ENCODE results near the gene LRRC8B.

The LRRC8B gene

GRCh38 chr1:89633800-89634625 lies 109.4 kb downstream of the LRRC8B start:
- Histone ChIP-seq H3K79me2 (ENCODE audit: insufficient read depth, low read length) (peaks cover 64% of the 10 kb centered on the region), H3K9ac (ENCODE audit: low read depth, low read length, poor library complexity, severe bottlenecking) (peak overlapping the region; percentile 78), H3K27me3 (ENCODE audit: insufficient read depth, low read length, poor library complexity, severe bottlenecking) (no peaks in the 10 kb centered on the region)

GRCh38 chr1:89635825-89636815 lies 111.5 kb downstream of the LRRC8B start:
- peak overlapping the region; percentile 78 for H3K9ac ChIP-seq (ENCODE audit: low read depth, low read length, poor library complexity, severe bottlenecking)
- no peaks in the 10 kb centered on the region for H3K9me3 ChIP-seq (ENCODE audit: insufficient read depth, low read depth, low read length)
- no peaks in the 10 kb centered on the region for H3K9me2 ChIP-seq (replicated peaks; ENCODE audit: low read depth, low read length)
- no peaks in the 10 kb centered on the region for H3F3A ChIP-seq (ENCODE audit: low read depth)
- H3K4me2 ChIP-seq (ENCODE audit: low read depth, low read length, poor library complexity, severe bottlenecking), result peak overlapping the region; percentile 84
- H3K4me3 ChIP-seq (ENCODE audit: low read length, poor library complexity, severe bottlenecking), result peak overlapping the region; percentile 87
- TF ChIP-seq EZH2phosphoT487 (IDR thresholded peaks at IDR 0.05; ENCODE audit: borderline replicate concordance) (no peak), CTCF (conservative IDR thresholded peaks at IDR 0.05; ENCODE audit: low read length) (no peak)
- H2AFZ ChIP-seq (ENCODE audit: low read length), result no peak overlapping the region
- H3K79me2 ChIP-seq (ENCODE audit: insufficient read depth, low read length), result peaks cover 85% of the 10 kb centered on the region
- H3K27me3 ChIP-seq (ENCODE audit: insufficient read depth, low read length, poor library complexity, severe bottlenecking), result no peaks in the 10 kb centered on the region
- H3K4me1 ChIP-seq (ENCODE audit: insufficient read depth, low read length, poor library complexity, severe bottlenecking), result peaks cover 61% of the 10 kb centered on the region
- H3K36me3 ChIP-seq (ENCODE audit: insufficient read depth, low read length), result no peaks in the 10 kb centered on the region
- peaks cover 39% of the 10 kb centered on the region for H4K20me1 ChIP-seq (ENCODE audit: insufficient read depth, low read length, poor library complexity, severe bottlenecking)

More at GRCh38 chr1:89633800-89634625, 109.4 kb downstream of the LRRC8B start:
- TF ChIP-seq EZH2phosphoT487 (IDR thresholded peaks at IDR 0.05; ENCODE audit: borderline replicate concordance), result no peak
- no peak for TF ChIP-seq CTCF (conservative IDR thresholded peaks at IDR 0.05; ENCODE audit: low read length)
- Histone ChIP-seq H3F3A (ENCODE audit: low read depth) (no peaks in the 10 kb centered on the region), H4K20me1 (ENCODE audit: insufficient read depth, low read length, poor library complexity, severe bottlenecking) (peaks cover 39% of the 10 kb centered on the region), H3K9me2 (replicated peaks; ENCODE audit: low read depth, low read length) (no peaks in the 10 kb centered on the region), H3K4me3 (ENCODE audit: low read length, poor library complexity, severe bottlenecking) (peak overlapping the region; percentile 87), H3K4me2 (ENCODE audit: low read depth, low read length, poor library complexity, severe bottlenecking) (peak overlapping the region; percentile 84), H2AFZ (ENCODE audit: low read length) (peak overlapping the region; percentile 81), H3K9me3 (ENCODE audit: insufficient read depth, low read depth, low read length) (no peaks in the 10 kb centered on the region), H3K4me1 (ENCODE audit: insufficient read depth, low read length, poor library complexity, severe bottlenecking) (peaks cover 69% of the 10 kb centered on the region), H3K36me3 (ENCODE audit: insufficient read depth, low read length) (no peaks in the 10 kb centered on the region)

GRCh38 chr1:89637496-89637895 lies 112.9 kb downstream of the LRRC8B start:
- Histone ChIP-seq H3K4me3 (ENCODE audit: low read length, poor library complexity, severe bottlenecking) (peak overlapping the region; percentile 87), H3K4me2 (ENCODE audit: low read depth, low read length, poor library complexity, severe bottlenecking) (peak overlapping the region; percentile 84), H3K4me1 (ENCODE audit: insufficient read depth, low read length, poor library complexity, severe bottlenecking) (peaks cover 60% of the 10 kb centered on the region), H3K9ac (ENCODE audit: low read depth, low read length, poor library complexity, severe bottlenecking) (peak overlapping the region; percentile 28), H3F3A (ENCODE audit: low read depth) (no peaks in the 10 kb centered on the region), H3K9me2 (replicated peaks; ENCODE audit: low read depth, low read length) (no peaks in the 10 kb centered on the region), H4K20me1 (ENCODE audit: insufficient read depth, low read length, poor library complexity, severe bottlenecking) (peaks cover 39% of the 10 kb centered on the region), H2AFZ (ENCODE audit: low read length) (no peak overlapping the region), H3K79me2 (ENCODE audit: insufficient read depth, low read length) (peaks cover 91% of the 10 kb centered on the region), H3K9me3 (ENCODE audit: insufficient read depth, low read depth, low read length) (no peaks in the 10 kb centered on the region), H3K27me3 (ENCODE audit: insufficient read depth, low read length, poor library complexity, severe bottlenecking) (no peaks in the 10 kb centered on the region), H3K36me3 (ENCODE audit: insufficient read depth, low read length) (no peaks in the 10 kb centered on the region)
- TF ChIP-seq CTCF (conservative IDR thresholded peaks at IDR 0.05; ENCODE audit: low read length), result no peak
- TF ChIP-seq EZH2phosphoT487 (IDR thresholded peaks at IDR 0.05; ENCODE audit: borderline replicate concordance), result no peak

Measured in Loucy (cell line).